A549 treated with CORT108297 at 1 μM for 4 hours (cell line): Measurements from ENCODE around the gene APCDD1L. TPM values are rescaled to one million over a fixed set of nuclear protein-coding genes. Genes with fewer than 3 reads are reported as not detected.

Experiments
- total RNA-seq: library from RNA; stranded (reverse); fragments of 200-300 nt; extraction: Qiagen RNA extraction; gene quantifications from 5 replicates; pipeline ENCODE4 v1.2.3, GENCODE V29; 2022

APCDD1L gene
- 0.03 to 0.08 TPM (median 0.07 TPM) in 5 replicates for total RNA-seq

DNA sequence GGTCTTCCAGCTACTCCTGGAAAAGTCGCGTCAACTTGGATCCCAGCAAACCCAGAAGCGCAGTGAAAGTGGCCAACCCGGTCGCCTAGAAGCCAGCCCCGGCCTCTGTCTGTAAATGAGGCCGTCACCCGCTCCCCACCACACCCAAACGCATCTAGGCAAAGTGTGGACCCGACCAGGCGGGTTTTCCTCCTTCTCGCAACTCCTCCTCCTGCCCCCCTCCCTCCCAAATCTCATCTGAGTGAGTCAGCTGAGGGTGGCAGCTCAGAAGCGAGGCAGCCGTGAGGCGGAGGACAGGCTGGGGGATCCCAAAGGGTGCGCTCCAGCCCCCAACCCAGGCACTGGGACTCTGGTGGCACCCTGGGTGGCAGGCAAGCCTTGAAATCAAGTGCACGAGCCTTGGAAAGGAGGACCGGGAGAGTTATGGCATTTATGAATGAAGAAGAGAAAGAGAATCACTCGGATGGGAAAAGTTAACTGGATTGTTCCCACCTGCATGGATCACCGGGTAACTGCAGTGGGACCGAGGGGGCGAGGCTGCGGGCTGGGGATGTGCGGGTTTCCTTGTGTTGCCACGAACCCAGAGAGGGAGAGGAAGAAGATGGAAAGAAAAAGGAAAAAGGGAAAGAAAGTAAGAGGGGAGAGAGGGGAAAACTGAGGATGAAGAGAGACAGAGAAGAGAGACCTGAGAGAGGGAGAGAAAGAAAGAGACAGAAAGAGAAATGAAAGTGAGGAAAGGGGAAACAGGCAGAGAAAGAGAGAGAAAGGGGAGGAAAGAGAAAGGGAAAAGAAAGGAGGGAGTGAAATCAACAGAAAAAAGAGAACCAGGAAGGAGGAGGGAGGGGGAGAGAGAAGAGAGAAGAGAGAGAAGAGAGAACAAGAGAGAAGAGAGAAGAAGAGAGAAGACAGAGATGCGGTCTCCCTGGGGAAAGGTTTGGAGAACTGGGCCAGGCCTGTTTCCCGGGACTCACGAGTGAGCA is at the start of gene APCDD1L:
TSS of gene APCDD1L (minus strand) at position 167 of the 980 bp plus-strand sequence. CDS start 692 bp downstream, outside the sequence.

Other genes starting within 250 kb of the APCDD1L start
- gene RAB22A, start 205.7 kb downstream of the APCDD1L start, total RNA-seq, result 9.6 to 11.2 TPM (median 10.7 TPM) in 5 replicates
- gene VAPB, start 126.2 kb downstream of the APCDD1L start, total RNA-seq, result 49.9 to 54.7 TPM (median 50.4 TPM) in 5 replicates
- gene STX16, start 135.9 kb upstream of the APCDD1L start, total RNA-seq, result 27.6 to 38.2 TPM (median 35.7 TPM) in 5 replicates
- gene NPEPL1, start 177.4 kb upstream of the APCDD1L start, total RNA-seq, result 28.2 to 38.3 TPM (median 36.0 TPM) in 5 replicates